GM12864 (cell line): Measurements from ENCODE around the gene MORF4L1.
"Not testable (repeated sequence)": the region's sequence is repeated elsewhere in the genome, so short reads cannot be mapped to it uniquely, and the experiment has no call there.

ENCODE experiments used
- DNase-seq: peaks from one replicate; pipeline ENCODE4 v3.0.0-alpha.2; 2011; ENCODE audit warnings: low read depth
- H3K4me3 ChIP-seq: 2 replicates; pipeline ENCODE4 v1.5.1; 2011; ENCODE audit warnings: mild to moderate bottlenecking, low read depth, low read length, control low read depth
- TF ChIP-seq, protein P1 (sequence below): IDR thresholded peaks from 2 replicates; pipeline ENCODE4 v1.5.1; 2011; ENCODE audit warnings: low read depth, mild to moderate bottlenecking, moderate library complexity, low read length, control low read depth, inconsistent platforms; ENCODE audit errors: missing control alignments

The MORF4L1 gene

DNA sequence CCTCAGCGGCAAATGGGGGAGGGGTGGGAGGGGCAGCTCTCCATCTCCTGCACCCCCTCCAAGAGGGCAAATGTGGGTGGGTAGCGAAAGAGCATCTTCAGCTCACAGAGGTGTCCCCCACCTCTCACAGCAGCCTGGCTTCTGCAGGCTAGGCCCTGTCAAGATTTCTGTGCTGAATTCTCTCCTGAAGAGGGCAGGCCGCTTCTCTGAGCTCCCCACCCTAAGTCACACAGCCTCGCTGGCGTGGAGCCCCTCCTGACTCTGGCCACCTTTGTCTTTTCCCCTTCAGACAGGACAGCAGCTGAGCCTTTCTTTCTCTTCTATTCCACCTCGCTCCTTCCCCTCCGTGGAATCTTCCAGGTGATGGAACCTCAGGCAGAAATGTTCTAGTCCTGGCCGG is 35.1 kb upstream of the MORF4L1 start:
- no peak overlapping the region for H3K4me3 ChIP-seq
- no peak for DNase-seq
- TF ChIP-seq, protein P1, sequence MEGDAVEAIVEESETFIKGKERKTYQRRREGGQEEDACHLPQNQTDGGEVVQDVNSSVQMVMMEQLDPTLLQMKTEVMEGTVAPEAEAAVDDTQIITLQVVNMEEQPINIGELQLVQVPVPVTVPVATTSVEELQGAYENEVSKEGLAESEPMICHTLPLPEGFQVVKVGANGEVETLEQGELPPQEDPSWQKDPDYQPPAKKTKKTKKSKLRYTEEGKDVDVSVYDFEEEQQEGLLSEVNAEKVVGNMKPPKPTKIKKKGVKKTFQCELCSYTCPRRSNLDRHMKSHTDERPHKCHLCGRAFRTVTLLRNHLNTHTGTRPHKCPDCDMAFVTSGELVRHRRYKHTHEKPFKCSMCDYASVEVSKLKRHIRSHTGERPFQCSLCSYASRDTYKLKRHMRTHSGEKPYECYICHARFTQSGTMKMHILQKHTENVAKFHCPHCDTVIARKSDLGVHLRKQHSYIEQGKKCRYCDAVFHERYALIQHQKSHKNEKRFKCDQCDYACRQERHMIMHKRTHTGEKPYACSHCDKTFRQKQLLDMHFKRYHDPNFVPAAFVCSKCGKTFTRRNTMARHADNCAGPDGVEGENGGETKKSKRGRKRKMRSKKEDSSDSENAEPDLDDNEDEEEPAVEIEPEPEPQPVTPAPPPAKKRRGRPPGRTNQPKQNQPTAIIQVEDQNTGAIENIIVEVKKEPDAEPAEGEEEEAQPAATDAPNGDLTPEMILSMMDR: no peak

DNA sequence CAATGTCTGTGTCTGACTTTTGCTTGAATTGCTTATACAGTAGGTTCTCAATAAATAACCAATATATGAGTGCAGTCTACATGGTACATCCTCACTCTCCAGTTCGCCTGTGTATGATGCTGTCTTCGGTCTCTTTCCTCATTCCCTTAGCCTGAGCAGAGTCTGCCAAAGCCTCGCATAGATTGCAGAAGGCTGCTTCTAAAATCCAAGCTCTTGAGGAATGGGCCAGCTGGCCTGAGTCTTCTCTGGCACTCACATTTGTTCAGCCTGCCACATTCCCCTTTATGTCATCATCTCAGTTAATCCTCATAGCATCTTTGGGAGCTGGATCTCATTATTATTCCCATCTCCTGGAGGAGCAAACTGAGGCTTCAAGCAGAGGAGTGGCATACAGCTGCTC is 34.2 kb upstream of the MORF4L1 start:
- TF ChIP-seq, protein P1: no peak
- DNase-seq: no peak
- H3K4me3 ChIP-seq: no peak overlapping the region

DNA sequence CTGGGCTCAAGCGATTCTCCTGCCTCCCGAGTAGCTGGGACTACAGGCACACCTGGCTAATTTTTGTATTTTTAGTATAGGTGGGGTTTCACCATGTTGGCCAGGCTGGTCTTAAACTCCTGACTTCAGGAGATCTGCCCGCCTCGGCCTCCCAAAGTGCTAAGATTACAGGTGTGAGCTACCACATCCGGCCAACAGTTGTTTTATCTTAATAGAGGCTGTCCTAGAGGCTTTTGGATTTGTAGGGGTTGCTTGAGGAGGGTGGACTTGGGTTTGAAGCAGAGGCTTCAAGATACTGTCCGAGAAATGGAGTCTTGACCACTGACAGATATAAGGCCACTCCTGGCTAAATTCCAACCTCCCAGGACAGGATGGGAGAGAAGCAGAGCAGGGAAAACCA is 33.5 kb upstream of the MORF4L1 start:
- DNase-seq, H3K4me3 ChIP-seq: not testable (repeated sequence)

DNA sequence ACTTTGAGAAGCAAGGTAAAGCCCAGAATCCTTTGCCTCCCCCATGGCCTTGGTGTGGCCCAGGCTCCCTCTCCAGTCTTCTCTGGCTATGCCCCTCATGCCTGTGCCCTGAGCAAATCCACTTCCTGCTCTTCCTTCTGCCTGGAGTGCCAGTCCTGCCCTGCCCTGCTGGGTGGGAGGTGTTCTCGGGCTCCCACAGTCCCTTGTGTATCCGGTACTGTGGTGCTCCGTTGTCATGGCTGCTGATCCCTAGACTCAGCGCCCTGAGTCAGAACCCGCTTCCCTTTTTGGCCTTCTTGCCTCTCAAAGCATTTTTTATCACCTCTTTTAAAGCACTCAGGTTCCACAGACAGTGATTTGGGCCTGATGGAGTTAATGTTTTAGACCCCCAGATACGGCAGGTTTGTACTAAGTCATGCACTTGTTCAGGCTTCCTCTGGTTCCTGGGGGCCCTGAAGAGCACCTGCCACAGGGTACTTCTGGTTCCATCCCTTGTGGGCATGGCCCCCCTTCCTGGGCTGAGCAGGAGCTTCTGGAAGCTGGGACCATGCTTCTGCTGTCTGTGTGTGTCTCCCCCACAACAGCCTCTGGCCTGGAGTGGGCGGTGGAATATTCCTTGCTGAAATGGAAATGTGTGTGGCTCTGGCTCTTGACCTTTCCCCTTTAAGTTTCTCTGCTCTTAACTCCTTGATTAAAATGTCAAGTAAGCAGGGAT is 31.9 kb upstream of the MORF4L1 start:
- peak; percentile 49 for DNase-seq

DNA sequence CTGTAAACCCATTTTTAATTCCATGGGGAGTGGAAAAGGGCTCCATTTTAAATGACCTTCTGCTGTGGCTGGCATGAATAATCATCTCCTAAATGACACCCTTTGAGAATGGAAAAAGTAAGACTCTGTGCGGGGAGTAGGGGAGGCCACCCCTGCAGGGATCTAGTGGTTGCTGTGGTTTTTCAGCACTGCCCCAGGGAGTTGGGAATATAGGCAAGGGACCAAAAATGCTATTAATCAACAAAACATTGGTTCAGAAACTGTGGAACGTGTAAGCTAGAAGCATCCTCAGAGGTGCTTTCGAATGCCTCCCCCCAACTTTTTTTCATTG is 31.3 kb upstream of the MORF4L1 start:
- DNase-seq: no peak
- TF ChIP-seq, protein P1: no peak
- H3K4me3 ChIP-seq: no peak overlapping the region

More for the DNA sequence above, 31.9 kb upstream of the MORF4L1 start:
- TF ChIP-seq, protein P1: no peak
- no peak overlapping the region for H3K4me3 ChIP-seq

DNA sequence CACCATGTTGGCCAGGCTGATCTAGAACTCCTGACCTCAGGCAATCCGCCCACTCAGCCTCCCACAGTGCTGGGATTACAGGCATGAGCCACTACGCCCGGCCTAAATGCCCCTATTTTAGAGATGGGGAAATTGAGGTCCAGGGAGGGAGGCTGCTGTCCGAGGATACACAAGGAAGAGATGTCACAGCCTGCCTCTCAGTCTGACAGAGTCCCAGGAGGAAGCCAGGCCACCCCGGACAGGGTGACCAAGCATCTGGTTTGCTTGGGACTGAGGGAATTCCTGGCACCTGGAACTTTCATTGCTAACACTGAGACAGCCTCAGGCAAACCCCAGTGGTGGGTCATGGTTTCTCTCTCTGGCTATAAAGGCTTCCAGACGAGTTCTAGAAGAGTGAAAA is 30.8 kb upstream of the MORF4L1 start:
- no peak overlapping the region for H3K4me3 ChIP-seq
- no peak for DNase-seq
- TF ChIP-seq, protein P1: no peak

DNA sequence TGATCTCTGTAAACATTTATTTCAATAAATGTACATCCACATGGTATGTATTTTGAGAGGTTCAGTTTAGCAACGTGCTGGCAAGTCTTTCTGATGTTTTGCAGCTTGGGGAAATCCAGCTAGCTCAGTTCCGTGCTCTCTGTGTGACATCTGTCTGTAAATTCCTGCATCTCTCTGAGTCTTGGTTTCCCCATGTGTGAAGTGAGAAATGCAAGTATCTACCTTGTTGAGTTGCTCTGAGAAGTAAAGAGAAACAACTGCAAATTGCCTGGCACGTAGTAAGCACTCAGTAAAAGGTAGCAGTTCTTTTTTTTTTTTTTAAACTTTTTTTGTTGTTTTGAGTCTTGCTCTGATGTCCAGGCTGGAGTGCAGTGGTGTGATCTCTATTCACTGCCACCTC is 30.2 kb upstream of the MORF4L1 start:
- no peak overlapping the region for H3K4me3 ChIP-seq
- TF ChIP-seq, protein P1: no peak
- peak; percentile 77 for DNase-seq

DNA sequence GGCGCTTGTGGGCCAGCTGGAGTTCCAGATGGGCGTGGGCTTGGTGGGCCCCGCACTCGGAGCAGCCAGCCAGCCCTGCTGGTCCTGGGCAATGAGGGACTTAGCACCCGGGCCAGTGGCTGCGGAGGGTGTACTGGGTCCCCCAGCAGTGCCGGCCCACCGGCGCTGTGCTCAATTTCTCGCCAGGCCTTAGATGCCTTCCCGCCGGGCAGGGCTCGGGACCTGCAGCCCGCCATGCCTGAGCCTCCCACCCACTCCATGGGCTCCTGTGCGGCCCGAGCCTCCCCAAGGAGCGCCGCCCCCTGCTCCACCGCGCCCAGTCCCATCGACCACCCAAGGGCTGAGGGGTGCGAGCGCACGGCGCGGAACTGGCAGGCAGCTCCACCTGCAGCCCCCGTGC is 25.8 kb upstream of the MORF4L1 start:
- not testable (repeated sequence) for H3K4me3 ChIP-seq, DNase-seq

DNA sequence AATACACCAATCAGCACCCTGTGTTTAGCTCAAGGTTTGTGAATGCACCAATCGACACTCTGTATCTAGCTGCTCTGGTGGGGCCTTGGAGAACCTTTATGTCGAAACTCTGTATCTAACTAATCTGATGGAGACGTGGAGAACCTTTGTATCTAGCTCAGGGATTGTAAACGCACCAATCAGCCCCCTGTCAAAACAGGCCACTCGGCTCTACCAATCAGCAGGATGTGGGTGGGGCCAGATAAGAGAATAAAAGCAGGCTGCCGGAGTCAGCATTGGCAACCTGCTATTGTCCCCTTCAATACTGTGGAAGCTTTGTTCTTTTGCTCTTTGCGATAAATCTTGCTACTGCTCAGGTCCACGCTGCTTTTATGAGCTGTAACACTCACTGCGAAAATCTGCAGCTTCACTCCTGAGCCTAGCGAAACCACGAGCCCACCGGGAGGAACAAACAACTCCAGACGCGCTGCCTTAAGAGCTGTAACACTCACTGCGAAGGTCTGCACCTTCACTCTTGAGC is 25.2 kb upstream of the MORF4L1 start:
- not testable (repeated sequence) for DNase-seq, H3K4me3 ChIP-seq
